Left hindlimb (tissue), 1 donor: ENCODE results near the gene GBE1.
A peak's percentile ranks its signal among the peaks of the same experiment; 100 is the strongest.

Source experiments
- DNase-seq: peaks from one replicate; pipeline ENCODE4 v3.0.0-alpha.2; 2018

GBE1 gene

DNA sequence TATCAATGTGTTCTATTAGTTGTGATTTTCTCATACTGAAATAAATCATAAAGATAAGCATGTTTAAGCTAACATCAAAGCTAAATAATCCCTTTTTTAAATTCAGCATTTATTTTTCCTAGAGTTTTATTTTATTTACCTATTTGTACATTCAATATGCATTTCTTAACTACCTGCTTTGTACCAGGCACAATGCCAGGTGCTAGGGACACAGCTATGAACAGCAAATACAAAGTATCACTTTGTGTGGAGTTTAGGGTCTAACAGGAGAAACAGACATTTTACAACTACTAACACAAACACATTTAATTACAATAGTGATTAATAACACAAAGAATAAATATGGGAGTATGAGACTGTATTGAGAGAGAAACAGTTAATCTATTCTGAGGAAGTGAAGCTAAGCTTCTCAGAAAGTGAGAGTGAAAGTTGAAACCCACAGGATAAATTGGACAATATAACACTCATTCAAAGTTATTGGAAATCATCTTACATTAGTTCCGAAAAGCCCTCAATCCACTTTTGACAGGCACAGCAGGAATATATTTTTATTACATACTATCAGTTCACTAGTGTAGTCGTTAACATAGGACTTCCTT is 159.6 kb downstream of the GBE1 start:
- no peak for DNase-seq

DNA sequence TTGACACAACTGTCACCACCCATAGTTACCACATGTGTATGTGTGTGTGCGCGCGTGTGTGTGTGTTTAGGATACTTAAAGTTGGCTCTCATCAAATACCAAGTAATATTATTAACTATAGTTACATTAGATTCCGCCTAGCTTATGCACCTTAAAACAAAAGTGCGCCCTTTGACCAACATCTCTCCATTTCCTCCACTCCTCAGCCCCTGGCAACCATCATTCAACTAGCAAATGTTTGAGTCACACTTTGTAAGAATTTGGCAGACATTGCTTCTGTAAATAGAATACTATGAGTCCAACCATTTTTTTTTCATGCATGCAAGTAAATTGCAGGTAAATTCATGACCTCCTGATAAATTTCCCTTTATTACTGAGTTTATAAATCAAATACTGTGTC is 169.3 kb downstream of the GBE1 start:
- DNase-seq: no peak

DNA sequence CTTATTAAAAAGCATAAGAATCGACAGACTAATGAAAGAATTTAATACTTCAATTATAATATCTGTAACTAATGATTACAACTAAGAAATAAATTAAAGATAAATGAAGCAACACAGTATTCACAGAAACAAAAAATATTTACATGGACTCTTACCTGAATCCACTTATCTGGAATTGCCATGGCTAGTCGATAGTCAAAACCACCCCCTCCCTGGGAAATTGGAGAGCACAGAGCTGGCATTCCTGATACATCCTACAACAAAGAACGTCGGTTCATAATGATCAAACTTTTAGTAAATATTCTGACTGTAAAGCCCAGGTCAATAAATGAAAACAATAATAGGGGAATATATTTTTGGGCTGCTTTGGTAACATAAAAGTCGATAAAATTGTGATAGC is 175.5 kb downstream of the GBE1 start:
- DNase-seq: no peak

DNA sequence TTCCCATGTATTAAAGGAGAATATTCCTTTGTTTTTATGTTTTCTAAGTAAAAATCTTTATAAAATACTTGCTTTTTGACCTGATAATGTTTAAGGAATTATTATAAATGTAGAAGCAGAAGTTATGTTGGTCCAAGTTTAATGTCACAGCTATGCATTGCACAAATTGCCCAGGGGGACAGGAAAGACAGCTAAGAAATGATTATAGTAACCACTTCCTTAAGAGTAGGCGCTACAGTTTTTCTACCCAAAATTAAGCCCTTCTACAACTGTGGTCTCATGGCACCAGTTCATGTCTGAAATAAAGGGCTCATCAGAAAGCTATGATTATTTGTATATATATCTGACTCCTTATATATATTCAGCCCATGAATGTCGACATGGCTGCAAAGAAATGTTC is 176.4 kb downstream of the GBE1 start:
- no peak for DNase-seq

DNA sequence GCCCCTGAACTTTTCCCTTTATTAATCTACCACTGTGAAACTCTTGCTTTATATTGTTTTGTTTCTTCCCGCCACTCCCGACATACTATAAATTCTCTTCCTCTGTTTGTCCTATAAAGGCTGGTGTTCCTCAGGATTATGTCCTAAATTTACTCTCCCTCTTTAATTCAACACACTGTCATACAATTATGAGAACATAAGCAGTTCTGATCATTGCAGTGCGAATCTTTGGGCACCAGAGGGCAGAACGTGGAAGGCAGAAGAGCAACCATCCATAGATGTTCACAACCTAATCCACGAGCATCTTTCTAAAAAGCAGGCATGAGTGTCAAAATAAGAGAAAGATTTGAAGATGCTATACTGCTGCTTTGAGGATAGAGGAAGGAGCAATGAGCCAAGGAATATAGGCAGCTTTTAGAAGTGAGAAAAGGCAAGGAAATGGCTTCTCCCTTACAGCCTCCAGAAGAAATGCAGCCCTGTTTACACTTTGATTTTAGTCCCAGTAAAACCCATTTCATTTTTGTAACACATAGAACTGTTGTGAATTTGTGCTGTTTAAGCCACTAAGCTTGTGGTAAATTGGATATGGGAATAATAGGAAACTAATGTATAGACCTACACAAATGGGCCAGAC is 179.4 kb downstream of the GBE1 start:
- no peak for DNase-seq

DNA sequence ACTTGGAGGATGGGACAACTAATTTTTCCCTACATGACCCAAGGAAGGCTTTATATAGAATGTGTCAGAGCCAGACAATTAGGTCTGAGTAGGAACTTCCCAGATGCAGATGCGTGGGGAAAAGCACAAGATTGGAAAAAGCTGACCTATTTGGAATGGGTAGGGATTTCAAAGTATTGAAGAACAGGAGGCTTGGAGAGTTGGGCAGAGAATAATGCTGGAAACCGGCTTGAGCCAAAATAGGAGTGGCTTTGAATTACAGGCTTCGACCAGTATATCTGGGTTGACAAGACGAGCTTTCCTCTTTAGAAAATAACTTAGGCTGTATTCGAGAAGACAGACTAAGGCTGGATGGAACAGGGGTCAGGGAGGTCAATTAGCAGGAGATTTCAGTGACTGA is 181.1 kb downstream of the GBE1 start:
- peak; percentile 34 for DNase-seq

DNA sequence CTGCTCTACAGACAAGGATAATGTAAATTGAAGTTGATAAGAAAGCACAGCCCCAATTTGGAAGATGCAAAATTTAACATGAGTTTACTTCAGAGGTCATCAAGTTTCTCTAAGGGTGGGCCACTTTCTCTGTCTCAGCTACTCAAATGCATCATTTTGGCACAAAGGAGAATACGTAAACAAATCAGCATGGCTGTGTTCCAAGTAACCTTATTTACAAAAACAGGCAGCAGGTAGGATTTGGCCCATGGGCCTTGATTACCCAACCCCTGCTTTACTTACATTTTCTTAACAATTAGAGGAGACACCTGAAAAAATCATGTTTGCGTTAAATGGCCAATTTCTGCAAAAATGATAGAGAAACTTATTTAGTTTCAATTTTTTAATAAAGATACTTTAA is 181.7 kb downstream of the GBE1 start:
- no peak for DNase-seq

DNA sequence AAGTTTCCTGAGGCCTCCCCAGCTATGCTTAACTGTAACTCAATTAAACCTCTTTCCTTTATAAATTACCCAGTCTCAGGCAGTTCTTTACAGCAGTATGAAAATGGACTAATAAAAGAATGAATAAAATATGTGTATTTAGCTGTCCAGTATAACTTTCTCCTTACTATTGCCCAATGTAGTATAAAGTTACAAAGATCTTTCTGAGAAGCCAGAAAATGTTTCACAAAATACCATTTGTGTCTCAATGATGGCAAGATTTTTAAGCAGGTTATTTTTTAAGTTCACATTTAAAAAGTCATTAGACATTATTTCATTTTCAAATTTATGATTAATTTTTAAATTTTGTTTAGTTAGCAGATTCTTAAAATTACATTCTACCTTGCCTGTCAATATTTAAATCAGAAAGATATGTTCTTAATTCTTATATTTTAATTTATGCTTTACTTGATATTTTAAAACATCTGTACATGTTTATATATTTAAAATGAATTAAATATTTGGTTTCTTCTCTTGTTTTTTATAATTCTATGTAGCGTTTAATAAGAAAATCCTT is 189.2 kb downstream of the GBE1 start:
- no peak for DNase-seq

DNA sequence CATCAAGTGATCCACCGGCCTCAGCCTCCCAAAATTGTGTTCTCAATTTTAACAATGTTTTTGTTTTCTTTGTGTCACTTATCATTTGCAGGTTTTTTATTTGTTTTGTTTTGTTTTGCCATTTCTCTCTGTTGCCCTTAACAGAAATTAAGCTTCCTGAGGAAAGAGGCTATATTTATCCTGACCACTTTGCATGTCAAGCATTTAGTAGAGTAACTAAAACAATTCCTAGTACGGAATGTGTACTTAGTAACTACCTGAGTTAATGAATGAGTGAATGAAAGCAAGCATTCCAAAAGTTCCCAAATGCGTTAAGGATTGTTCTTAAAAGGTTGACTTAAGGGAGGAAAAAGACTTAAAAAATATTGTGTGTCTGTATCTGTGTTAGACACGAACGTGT is 193.1 kb downstream of the GBE1 start:
- DNase-seq: no peak

DNA sequence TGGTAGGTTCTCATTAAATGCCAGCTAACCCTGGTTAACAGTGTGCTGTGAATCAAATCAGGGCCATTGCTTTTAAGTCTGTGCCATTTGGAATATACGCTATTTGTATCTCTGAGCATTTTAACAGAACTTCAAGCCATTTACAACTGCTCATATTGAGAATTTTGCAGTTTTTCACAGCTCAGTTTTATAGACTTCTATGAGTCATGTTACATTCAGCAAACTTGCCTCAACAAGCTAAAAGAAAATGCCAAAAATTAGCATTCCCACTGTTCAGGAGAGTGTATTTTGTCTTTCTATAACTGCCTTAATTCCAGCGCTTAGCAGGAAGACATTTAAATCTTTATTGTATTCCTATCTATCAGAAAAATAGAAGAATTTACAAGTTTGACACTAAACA is 196.4 kb downstream of the GBE1 start:
- DNase-seq: no peak

DNA sequence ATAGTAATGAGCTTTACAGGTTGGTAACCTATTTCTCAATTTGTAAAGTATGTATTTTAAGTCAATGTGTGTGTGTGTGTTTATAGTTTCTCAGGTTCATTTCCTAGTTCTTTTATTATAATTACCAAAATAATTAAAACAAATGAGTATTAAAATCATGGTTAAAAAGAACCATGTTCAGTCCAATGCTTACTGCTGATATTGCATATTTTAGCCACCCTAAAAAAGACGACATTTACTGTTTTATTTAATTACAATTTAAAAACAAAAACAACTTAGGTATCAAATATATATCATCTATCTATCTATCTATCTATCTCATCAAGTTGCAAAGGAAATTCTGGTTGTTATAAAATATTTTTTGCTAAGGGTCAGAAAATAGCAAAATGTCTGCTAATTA is 203.3 kb downstream of the GBE1 start:
- DNase-seq: no peak

DNA sequence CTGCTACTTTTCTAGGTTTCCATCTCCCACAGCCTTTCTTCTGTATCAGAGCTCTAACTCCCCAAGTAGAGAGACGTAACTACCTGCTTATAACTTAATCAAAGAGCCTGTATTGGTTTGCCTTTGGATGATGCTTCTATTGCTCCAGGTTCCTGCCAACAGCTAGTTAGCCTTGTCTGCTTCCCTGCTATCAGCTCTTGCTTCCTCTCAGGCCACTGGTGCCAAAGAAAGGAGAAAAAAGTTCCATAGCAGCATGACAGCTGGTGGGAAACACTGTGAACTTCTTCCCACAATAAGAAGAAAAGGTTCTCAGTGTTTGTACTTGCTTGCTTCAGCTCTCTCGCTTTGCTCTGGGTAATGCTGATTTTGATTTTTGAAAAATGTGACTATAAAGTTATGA is 206.6 kb downstream of the GBE1 start:
- DNase-seq: no peak

DNA sequence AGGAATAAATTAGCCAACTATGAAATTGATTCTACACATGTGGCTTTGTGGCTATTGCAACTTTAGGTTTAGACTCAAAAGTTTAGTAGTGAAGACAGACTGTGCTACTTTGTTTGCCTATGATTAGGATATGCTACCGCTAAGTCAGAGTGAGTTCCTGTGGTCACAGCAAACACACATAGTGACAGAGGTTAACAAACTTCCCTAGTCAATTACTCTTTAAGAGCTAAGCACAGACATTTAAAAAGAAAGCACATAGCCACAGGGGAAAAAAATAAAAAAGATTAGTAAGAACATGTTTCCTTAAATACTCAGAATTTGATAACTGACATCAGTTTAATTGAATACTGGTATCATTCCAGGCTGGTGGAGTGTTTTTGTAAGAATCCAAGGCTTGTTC is 207.1 kb downstream of the GBE1 start:
- DNase-seq: no peak

DNA sequence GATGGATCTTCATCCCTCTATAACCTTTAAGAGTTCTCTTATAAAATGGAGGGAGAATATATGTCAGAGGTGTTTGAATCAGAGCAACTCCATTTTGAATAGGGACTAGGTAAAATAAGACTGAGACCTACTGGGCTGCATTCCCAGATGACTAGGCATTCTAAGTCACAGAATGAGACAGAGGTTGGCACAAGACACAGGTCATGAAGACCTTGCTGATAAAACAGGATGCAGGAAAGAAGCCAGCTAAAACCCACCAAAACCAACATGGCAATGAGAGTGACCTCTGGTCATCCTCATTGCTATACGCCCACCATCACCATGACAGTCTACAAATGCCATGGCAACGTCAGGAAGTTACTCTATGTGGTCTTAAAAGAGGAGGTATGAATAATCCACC is 211.0 kb downstream of the GBE1 start:
- DNase-seq: no peak

DNA sequence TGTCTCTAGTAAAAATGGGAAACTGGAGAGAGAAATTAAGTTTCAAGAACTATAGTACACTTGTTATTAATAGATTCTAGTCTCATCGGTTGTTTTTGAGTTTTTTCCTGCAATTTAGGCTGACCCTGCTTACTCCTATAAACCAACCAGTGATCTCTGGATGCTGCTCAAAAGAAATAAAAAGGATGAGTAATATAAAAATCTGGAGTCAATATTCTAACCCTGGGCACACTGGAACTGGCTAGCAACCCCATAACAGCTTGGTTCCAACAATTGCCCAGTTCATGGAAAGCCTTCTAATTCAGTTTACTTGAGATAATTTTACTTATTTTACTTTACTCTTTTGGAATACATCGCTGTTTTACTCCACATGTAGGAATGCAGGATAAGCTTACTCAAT is 211.6 kb downstream of the GBE1 start:
- DNase-seq: no peak

DNA sequence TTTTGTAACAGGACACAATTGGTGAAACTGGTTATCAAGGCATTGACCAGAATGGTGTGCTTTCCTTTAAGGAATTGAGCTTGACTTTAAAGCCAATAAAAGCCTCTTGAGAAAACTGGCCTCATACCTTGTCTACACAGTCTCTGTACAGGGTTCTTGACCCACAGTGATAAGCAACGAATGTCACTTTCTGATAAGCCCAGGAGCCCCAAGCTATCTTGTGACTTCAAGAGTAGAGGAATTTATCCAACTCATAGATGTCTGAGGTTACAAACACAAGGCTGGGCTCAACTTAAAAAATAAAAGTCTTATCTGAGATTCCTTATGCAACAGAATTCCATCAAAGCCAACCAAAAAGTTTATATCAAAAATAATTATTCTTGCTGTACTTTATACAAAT is 212.1 kb downstream of the GBE1 start:
- no peak for DNase-seq

DNA sequence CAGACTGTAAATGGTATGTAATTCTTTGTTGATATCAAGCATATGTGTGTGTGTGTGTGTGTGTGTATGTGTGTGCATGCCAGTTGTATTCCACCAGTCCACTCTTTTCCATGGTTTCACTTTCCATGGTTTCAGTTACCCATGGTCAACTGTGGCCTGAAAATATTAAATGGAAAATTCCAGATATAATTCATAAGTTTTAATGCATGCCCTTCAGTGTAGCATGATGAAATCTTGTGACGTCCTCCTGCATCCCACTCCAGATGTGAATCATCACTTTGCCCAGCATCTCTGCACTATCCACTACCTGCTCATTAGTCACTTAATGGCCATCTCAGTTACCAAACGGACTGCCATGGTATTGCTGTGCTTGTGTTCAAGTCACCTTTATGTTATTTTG is 215.9 kb downstream of the GBE1 start:
- DNase-seq: no peak

DNA sequence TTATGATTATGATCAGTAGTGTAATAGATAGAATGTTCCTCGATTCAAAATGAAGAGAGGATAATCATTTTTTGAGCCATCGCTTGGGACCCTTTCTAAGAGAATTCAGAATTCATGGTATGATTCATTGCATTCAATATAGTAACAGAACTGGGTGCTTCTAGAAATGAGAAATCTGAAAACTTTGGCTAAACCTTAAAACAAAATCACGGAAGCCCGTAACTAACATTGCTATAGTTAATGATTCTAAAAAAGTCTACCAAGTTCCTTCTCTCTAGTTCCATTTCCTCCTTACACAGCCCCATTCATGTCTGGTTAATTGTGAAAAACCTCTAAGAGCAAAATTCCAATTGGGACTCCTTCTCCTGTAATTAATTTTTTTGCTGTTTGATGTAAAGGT is 217.1 kb downstream of the GBE1 start:
- DNase-seq: no peak

DNA sequence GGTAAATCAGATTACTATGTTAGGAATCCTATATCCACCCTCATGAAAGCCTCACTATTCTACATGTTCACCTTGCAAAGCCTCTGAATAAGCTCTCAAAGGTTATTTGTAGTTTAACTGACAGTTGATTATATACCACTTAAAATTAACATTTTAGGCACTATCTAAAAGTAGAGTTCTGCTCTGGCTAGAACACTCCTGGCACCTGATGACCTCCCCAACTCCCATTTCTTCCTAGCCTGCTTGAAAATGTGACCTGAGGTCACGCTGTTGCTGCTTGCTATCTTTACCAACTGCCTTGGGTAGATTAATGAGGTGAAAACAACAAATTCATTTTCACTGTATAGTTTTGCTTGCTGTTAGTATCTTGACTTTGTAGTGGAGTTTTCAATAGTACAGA is 220.7 kb downstream of the GBE1 start:
- DNase-seq: no peak

DNA sequence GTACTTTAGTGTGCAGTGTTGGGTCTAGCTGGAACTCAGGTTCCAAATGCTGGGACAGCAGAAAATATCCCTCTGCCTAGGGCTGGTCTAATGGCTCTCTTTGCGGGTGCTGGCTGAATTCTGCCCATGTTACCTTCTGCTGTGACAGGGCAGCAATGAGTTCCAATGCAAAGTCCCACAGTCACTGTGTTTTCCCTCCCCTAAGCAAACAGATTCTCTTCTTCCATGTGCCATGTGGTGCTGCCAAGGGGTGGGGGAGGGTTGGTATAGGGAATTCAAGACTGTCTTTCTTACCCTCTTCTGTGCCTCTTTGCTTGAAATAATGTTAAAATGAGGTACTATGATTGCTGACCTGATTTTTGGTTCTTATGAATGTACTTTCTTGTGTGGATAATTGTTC is 229.6 kb downstream of the GBE1 start:
- DNase-seq: no peak

DNA sequence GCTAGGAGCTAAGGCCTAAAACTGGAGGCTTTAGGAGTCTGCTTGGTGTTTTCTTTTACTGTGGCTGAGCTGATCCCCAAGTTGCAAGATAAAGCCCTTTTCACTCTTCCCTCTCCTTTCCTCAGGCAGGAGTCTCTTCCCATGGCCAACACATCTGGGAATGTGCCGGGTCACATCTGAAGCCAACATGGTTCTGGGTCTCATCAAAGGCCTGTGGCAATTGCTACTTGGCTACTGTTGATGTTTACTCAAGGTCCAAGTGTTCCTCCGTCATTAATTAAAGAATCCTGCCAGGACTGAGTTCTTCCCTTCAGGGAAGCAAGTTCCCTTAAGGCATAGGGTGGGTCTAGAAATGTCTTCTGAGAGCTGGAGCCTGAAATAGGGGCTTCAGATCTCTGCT is 230.2 kb downstream of the GBE1 start:
- no peak for DNase-seq

DNA sequence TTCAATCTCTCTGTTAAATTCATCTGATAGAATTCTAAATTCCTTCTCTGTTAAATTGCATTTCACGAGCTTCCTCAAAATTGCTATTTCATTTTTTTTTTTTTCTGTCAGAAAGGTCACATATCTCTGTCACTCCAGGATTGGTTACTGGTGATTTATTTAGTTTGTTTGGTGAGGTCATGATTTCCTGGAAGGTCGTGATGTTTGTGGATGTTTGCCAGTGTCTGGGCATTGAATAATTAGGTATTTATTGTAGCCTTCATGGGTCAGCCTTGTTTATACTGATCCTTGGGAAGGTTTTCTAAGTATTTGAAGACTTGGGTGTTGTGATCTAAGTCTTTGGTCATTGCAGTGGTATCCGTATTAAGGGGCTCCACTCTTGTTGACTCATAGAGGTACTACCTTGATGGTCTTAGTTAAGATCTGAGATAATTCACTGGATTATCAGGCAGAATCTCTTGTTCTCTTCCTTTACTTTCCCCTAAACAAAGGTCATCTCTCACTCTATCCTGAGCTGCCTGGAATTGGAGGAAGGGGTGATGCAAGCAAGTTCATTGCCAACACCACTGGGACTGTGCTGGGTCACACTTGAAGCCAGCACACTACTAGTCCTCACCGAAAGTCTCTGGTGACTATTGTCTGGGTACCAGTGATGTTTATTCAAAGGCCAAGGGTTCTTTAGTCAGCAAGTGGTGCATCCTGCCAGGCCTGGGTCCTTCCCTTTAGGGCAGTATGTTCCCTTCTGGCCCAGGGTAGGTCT is 231.1 kb downstream of the GBE1 start:
- no peak for DNase-seq

DNA sequence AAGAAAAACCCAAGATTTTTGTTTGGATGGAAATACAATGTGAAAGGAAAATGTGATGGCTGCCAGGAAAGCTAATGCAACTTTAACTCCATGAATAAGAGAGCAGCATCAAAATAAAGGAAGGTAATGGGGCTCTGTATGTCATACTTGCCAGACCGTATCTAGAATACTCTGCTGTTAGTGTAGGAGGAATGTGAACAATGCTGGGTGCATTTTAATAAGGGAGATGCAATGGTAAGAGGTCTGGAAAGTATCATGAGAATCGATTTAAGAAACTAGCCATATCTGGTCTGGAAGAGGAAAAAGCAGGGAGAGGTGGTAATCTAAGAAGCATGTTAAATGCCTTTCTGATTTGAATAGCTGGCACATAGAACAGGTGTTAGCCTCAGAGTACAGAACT is 239.6 kb downstream of the GBE1 start:
- no peak for DNase-seq

DNA sequence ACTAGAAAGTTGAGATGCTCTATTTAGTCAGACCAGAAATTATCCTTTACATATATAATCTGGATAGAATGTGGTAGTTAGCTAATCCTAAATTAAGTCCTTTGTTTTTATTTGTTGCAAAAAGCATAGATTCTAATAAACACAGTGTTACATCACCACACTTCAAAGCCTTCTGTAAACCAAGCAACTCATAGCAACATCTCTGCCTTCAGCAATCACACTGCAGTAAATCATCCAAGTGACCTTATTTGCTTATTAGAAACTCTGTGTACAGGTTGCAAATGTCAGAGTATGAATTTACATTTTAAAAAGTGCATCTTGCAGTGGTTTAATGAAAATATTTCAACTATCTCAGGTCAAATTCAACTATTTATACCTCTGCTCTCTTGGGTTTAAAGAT is 242.5 kb downstream of the GBE1 start:
- DNase-seq: no peak
